Measurements from ENCODE around the gene SPG7.

DNA sequence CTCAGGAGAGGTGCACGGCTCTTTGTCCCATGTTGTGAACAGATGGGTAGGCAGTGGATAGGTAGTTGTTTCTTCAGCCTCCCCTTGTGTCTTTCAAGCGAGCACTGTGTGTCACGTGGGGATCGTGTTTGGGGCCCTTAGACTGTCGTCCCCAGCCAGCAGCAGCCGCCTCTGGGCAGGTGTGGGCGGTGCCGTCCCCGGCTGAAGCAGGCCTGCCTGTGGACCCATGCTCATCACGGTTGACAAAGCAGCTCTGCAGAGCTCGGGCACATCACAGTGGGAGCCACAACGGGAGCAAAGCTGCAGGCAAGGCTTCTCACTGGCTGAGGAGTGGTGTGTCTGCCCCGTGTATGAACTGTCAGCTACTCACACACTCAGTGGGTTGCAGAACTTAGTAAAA, 47.6 kb downstream of the SPG7 start:
- TF ChIP-seq RAD21 (IDR thresholded peaks at IDR 0.05; ENCODE audit: low read depth) (no peak), EGR1 (IDR thresholded peaks at IDR 0.05) (no peak), TEAD4 (IDR thresholded peaks at IDR 0.05) (no peak), EP300 (IDR thresholded peaks at IDR 0.05; ENCODE audit: borderline replicate concordance) (no peak), YY1 (IDR thresholded peaks at IDR 0.05; ENCODE audit: low read depth) (no peak), CREB1 (IDR thresholded peaks at IDR 0.05; ENCODE audit: low read depth) (no peak), CEBPB (IDR thresholded peaks at IDR 0.05) (no peak)
- TF ChIP-seq, protein P1, sequence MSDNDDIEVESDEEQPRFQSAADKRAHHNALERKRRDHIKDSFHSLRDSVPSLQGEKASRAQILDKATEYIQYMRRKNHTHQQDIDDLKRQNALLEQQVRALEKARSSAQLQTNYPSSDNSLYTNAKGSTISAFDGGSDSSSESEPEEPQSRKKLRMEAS (IDR thresholded peaks at IDR 0.05), result no peak
- TF ChIP-seq, protein P2, sequence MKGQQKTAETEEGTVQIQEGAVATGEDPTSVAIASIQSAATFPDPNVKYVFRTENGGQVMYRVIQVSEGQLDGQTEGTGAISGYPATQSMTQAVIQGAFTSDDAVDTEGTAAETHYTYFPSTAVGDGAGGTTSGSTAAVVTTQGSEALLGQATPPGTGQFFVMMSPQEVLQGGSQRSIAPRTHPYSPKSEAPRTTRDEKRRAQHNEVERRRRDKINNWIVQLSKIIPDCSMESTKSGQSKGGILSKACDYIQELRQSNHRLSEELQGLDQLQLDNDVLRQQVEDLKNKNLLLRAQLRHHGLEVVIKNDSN (IDR thresholded peaks at IDR 0.05), result no peak
- TF ChIP-seq, protein P3, sequence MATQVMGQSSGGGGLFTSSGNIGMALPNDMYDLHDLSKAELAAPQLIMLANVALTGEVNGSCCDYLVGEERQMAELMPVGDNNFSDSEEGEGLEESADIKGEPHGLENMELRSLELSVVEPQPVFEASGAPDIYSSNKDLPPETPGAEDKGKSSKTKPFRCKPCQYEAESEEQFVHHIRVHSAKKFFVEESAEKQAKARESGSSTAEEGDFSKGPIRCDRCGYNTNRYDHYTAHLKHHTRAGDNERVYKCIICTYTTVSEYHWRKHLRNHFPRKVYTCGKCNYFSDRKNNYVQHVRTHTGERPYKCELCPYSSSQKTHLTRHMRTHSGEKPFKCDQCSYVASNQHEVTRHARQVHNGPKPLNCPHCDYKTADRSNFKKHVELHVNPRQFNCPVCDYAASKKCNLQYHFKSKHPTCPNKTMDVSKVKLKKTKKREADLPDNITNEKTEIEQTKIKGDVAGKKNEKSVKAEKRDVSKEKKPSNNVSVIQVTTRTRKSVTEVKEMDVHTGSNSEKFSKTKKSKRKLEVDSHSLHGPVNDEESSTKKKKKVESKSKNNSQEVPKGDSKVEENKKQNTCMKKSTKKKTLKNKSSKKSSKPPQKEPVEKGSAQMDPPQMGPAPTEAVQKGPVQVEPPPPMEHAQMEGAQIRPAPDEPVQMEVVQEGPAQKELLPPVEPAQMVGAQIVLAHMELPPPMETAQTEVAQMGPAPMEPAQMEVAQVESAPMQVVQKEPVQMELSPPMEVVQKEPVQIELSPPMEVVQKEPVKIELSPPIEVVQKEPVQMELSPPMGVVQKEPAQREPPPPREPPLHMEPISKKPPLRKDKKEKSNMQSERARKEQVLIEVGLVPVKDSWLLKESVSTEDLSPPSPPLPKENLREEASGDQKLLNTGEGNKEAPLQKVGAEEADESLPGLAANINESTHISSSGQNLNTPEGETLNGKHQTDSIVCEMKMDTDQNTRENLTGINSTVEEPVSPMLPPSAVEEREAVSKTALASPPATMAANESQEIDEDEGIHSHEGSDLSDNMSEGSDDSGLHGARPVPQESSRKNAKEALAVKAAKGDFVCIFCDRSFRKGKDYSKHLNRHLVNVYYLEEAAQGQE (IDR thresholded peaks at IDR 0.05; ENCODE audit: low read depth), result no peak

Measured in Ishikawa (cell line).